Pancreas (tissue), 10 donors: ENCODE data around the gene MPRIP. TPM values are rescaled to one million over a fixed set of nuclear protein-coding genes. Genes with fewer than 3 reads are reported as not detected.
"Not testable (repeated sequence)": the region's sequence is repeated elsewhere in the genome, so short reads cannot be mapped to it uniquely, and the experiment has no call there.

Experiments used
- ATAC-seq, 4 donors: fragments of 200-7000 bp; cut with Tn5 transposase; one replicate each; pipeline versions ENCODE4 v1.8.0 to v1.9.1; 2020; ENCODE audit warnings: mild to moderate bottlenecking in 4 of 4, moderate library complexity in 4 of 4
- DNase-seq, 6 donors: peaks; one replicate each; pipeline ENCODE4 v3.0.0-alpha.2; 2020
- FAIRE-seq: peaks from 2 replicates; lab custom pipeline; 2012; peaks lifted over from hg19 to GRCh38; lab: Jason Lieb, UNC
- H3K27ac ChIP-seq, 4 donors: fragments of 200-600 bp; sonication (generic); 1 replicate in 3 of 4; 2 replicates in 1 of 4; pipeline versions ENCODE4 v1.5.0 to v1.8.0; 2020
- H3K27me3 ChIP-seq, 4 donors: fragments of 200-600 bp; one replicate each; pipeline ENCODE4 v1.8.0; 2021
- H3K36me3 ChIP-seq, 3 donors: fragments of 200-600 bp; sonication (generic) in 1 of 3; one replicate each; pipeline versions ENCODE4 v1.5.0 to v1.8.0; 2020 to 2021
- H3K4me1 ChIP-seq, 3 donors: fragments of 200-600 bp; one replicate each; pipeline ENCODE4 v1.8.0; 2021
- H3K4me3 ChIP-seq, 4 donors: fragments of 200-600 bp; sonication (generic) in 2 of 4; one replicate each; pipeline versions ENCODE4 v1.5.0 to v1.8.0; 2020 to 2021
- H3K9me3 ChIP-seq, 4 donors: fragments of 200-600 bp; one replicate each; pipeline ENCODE4 v1.8.0; 2021
- WGBS, 2 donors: extraction: QIAGEN DNeasy Blood & Tissue Kit; methylation state at CpG; one replicate each; pipeline ENCODE4 v1.1.7; 2013; 5-methylcytosine and 5-hydroxymethylcytosine counted together
- intact Hi-C, 3 donors: fragments of 100-400 bp; cut with DNase I; formaldehyde crosslinking; loops; one replicate each; pipeline versions ENCODE4 v1.11.1 to v1.14.2; 2022
- polyA plus RNA-seq, 2 donors: library from polyadenylated mRNA; stranded (reverse); fragments of 200-250 nt; gene quantifications; one replicate each; pipeline ENCODE4 v1.2.3, GENCODE V29; 2013
- total RNA-seq, 6 donors: library from RNA; stranded (reverse); fragmentation: NEBNext Ultra II Directional in 4 of 6; extraction: Animal tissue kit (Norgen Biotek cat#: 25700) in 4 of 6; gene quantifications; one replicate each; pipeline versions ENCODE4 v1.2.1 to v1.2.4, GENCODE V29; 2021 to 2023
- TF ChIP-seq, protein P1 (sequence below), 4 donors: fragments of 200-600 bp; sonication (generic) in 3 of 4; IDR thresholded peaks; one replicate each; pipeline versions ENCODE4 v1.5.0 to v1.8.0; 2021; ENCODE audit warnings: antibody characterized with exemption in 4 of 4
- donor health status: healthy with polysubstance abuse.
- donor health status: DM: no; HTN: no; CAD: no; lungs with moderate emphysema.
- donor health status: DM: no; HTN: no; CAD: no.
- donor health status: control.
- donor health status: control.
- donor health status: Bipolar disorder and iron deficiency.
- donor health status: DM: yes; HTN: yes; CAD: no.
- donor health status: DM: no; HTN: no; CAD: no.
- donor health status: DM: no; HTN: no; CAD: no.
- donor health status: DM: yes; HTN: yes; CAD: no.

The MPRIP gene
- total and polyA plus RNA-seq, 8 donors = 91.8 to 242 (median 107) TPM

- H3K4me3 ChIP-seq = no peak overlapping the region
- no peaks in the 10 kb centered on the region for H3K4me1 ChIP-seq
- DNase-seq (peak in 2 of 6 donors; percentile 14 to 48), ATAC-seq (no peak), FAIRE-seq (no peak)
- H3K9me3 ChIP-seq = no peaks in the 10 kb centered on the region
- intact Hi-C loops = no loop called here
- H3K36me3 ChIP-seq = peaks cover 0 to 77% (median 28%) of the 10 kb centered on the region in 3 donors
- H3K27ac ChIP-seq = no peak overlapping the region
- WGBS, 2 donors = 86 to 87% methylated on average over 13 to 14 of the region's 14 CpGs
- H3K27me3 ChIP-seq = no peaks in the 10 kb centered on the region
- TF ChIP-seq, protein P1, sequence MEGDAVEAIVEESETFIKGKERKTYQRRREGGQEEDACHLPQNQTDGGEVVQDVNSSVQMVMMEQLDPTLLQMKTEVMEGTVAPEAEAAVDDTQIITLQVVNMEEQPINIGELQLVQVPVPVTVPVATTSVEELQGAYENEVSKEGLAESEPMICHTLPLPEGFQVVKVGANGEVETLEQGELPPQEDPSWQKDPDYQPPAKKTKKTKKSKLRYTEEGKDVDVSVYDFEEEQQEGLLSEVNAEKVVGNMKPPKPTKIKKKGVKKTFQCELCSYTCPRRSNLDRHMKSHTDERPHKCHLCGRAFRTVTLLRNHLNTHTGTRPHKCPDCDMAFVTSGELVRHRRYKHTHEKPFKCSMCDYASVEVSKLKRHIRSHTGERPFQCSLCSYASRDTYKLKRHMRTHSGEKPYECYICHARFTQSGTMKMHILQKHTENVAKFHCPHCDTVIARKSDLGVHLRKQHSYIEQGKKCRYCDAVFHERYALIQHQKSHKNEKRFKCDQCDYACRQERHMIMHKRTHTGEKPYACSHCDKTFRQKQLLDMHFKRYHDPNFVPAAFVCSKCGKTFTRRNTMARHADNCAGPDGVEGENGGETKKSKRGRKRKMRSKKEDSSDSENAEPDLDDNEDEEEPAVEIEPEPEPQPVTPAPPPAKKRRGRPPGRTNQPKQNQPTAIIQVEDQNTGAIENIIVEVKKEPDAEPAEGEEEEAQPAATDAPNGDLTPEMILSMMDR (IDR thresholded peaks at IDR 0.05) = no peak
These were observed 92.0 kb downstream of the MPRIP start for GRCh38 chr17:17134051-17134956.

DNA sequence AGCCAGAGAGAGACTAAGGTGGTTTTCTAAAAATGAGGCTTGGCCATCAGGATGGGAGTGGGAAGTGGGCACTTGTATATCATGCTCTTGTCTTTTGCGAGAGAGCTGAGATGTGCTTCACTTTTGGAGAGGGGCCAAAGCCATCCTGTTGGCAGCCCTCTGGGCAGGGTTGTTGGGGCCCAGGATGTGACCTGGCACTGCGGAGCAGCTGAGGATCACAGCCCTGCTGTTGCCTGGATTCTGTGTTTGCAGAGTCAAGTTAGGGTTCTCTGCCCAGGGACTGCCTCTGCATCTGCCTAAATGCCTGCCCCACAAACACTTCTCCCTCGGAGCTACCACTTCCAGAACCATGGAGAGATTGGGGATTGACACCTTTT is 92.7 kb downstream of the MPRIP start:
- H3K4me1 ChIP-seq = no peaks in the 10 kb centered on the region
- H3K27ac ChIP-seq = no peak overlapping the region
- H3K9me3 ChIP-seq = no peaks in the 10 kb centered on the region
- ATAC-seq (no peak), DNase-seq (peak in 2 of 6 donors; percentile 3 to 30), FAIRE-seq (no peak)
- intact Hi-C loops = no loop called here
- TF ChIP-seq, protein P1 (IDR thresholded peaks at IDR 0.05) = no peak
- H3K4me3 ChIP-seq = no peak overlapping the region
- H3K27me3 ChIP-seq = no peaks in the 10 kb centered on the region
- peaks cover 0 to 78% (median 34%) of the 10 kb centered on the region in 3 donors for H3K36me3 ChIP-seq
- WGBS, 2 donors = 83 to 85% methylated on average over 3 of the region's 3 CpGs

GRCh38 chr17:17136221-17136620 is 94.0 kb downstream of the MPRIP start:
- WGBS, 2 donors = 87 to 94% methylated on average over 5 of the region's 5 CpGs
- intact Hi-C loops, H3K27me3 ChIP-seq, H3K4me1 ChIP-seq, FAIRE-seq, ATAC-seq, H3K4me3 ChIP-seq, H3K9me3 ChIP-seq, H3K27ac ChIP-seq: not testable (repeated sequence)
- peak in 2 of 6 donors; percentile 9 to 42 for DNase-seq
- H3K36me3 ChIP-seq = peaks cover 0 to 79% (median 36%) of the 10 kb centered on the region in 3 donors

DNA sequence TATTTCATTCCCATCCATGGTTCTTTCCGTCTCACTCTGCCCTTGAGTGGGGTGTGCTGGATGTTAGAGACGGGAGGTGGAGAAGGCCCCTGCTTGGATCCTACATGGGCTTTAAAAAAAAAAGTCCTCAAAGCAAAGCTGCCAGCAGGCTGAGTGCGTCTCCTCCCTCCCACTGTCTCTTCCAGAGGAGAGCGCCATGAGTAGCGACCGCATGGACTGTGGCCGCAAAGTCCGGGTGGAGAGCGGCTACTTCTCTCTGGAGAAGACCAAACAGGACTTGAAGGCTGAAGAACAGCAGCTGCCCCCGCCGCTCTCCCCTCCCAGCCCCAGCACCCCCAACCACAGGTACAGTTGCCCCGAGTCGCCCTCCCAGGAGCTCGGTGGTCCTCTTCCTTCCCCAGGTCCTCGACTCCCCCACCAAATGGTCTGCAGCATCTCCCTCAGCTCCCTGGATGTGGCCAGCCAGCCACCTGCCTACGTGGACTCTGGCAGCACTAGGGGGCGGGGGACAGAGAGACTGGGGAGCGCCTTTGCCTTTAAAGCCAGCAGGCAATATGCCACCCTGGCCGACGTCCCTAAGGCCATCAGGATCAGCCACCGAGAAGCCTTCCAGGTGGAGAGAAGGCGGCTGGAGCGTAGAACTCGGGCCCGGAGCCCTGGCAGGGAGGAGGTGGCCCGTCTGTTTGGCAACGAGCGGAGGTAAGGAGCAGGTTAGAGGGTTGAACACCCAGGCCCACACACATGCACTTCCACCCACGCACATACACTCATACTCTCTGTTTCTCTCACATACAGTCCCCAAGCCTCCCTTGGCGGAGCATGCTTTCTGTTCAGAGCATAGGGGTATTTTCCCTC is 95.7 kb downstream of the MPRIP start:
- Histone ChIP-seq H3K36me3 (peaks cover 0 to 72% (median 34%) of the 10 kb centered on the region in 3 donors), H3K27me3 (no peaks in the 10 kb centered on the region), H3K4me1 (no peaks in the 10 kb centered on the region), H3K27ac (no peak overlapping the region), H3K9me3 (no peaks in the 10 kb centered on the region), H3K4me3 (no peak overlapping the region)
- TF ChIP-seq, protein P1 (IDR thresholded peaks at IDR 0.05) = no peak
- intact Hi-C loops = no loop called here
- WGBS, 2 donors = 85 to 86% methylated on average over 30 of the region's 30 CpGs
- peak in 2 of 6 donors; percentile 34 to 48 for DNase-seq
- no peak for FAIRE-seq
- no peak for ATAC-seq

DNA sequence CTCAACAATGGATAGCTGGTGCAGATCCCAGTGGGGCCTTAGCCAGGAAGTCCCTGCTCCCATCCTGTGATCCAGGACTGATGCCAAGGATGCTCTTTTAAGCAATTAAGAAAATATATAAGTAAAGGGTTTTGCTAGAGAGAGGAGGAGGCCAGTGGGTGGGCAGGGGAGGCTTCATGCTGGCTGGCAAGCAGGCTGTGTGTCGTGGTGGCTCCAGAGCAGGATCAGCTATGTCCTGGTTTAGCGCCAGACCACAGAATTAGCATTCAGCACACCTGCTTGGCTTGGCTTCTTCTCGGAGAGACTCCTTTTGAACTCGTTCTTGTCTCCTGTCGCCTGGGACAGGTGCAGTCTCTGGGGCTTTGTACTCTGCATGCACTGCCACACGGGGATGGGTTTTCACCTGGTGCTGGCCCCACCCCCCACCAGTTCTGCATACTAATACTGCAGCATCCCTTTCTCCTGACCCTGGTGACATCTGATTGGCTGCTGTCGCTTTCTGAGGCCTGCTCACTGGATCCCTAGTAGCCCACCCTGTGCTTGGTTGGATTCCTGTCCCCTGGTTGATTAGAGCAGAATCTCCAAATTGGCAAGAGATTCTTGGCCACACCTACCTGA is 97.8 kb downstream of the MPRIP start:
- Histone ChIP-seq H3K27ac (no peak overlapping the region), H3K9me3 (no peaks in the 10 kb centered on the region), H3K4me3 (no peak overlapping the region), H3K4me1 (no peaks in the 10 kb centered on the region), H3K27me3 (no peaks in the 10 kb centered on the region), H3K36me3 (peaks cover 0 to 83% (median 42%) of the 10 kb centered on the region in 3 donors)
- no peak for FAIRE-seq
- peak in 2 of 6 donors; percentile 6 to 18 for DNase-seq
- no peak for ATAC-seq
- WGBS, 2 donors = 83 to 90% methylated on average over 7 of the region's 7 CpGs
- intact Hi-C loops = loop anchor here in 1 of 3 donors (10.0 kb wide), 1 partner anchor 135 kb away; no protein-coding TSS in a partner anchor
- TF ChIP-seq, protein P1 (IDR thresholded peaks at IDR 0.05) = no peak
